A673 (cell line): Measurements from ENCODE around the gene CCK. TPM values are rescaled to one million over a fixed set of nuclear protein-coding genes. Genes with fewer than 3 reads are reported as not detected.

Source experiments
- BruUV-seq: library from RNA; stranded (reverse); fragments of 400-500 nt; replicated peaks from 2 replicates; lab custom pipeline; 2021; lab: Mats Ljungman, UMichigan
- CTCF ChIA-PET: fragments of 300-600 bp; sonication (Branson Sonifier 250); formaldehyde crosslinking; loops from one replicate; lab custom pipeline; 2022; ENCODE audit warnings: antibody characterized with exemption; lab: Charles Lee
- POLR2A ChIA-PET: fragments of 300-600 bp; sonication (Branson Sonifier 250); formaldehyde crosslinking; loops from one replicate; lab custom pipeline; 2022; ENCODE audit warnings: antibody characterized with exemption; ENCODE audit not compliant: low non-redundant PET; lab: Charles Lee
- DNase-seq: peaks from one replicate; pipeline ENCODE4 v3.0.0-alpha.2; 2015; ENCODE audit warnings: low spot score
- H3K27ac ChIP-seq: fragments of 200-600 bp; sonication (generic); 2 replicates; pipeline ENCODE4 v1.5.1; 2016; ENCODE audit warnings: mixed run types, low read depth, mild to moderate bottlenecking, mixed read lengths, antibody characterized with exemption, low read length; ENCODE audit not compliant: poor library complexity, severe bottlenecking
- H3K27me3 ChIP-seq: fragments of 200-600 bp; sonication (generic); replicated peaks from 2 replicates; pipeline ENCODE4 v1.6.1; 2017; ENCODE audit warnings: mixed run types, low read depth, mild to moderate bottlenecking, mixed read lengths, antibody characterized with exemption, low read length; ENCODE audit not compliant: insufficient read depth, poor library complexity
- H3K36me3 ChIP-seq: fragments of 200-600 bp; sonication (generic); 2 replicates; pipeline ENCODE4 v1.6.1; 2016; ENCODE audit warnings: mixed run types, mild to moderate bottlenecking, mixed read lengths, antibody characterized with exemption, low read length; ENCODE audit not compliant: insufficient read depth, poor library complexity, severe bottlenecking
- H3K4me1 ChIP-seq: fragments of 200-600 bp; sonication (generic); 2 replicates; pipeline ENCODE4 v1.6.1; 2017; ENCODE audit warnings: mixed run types, mild to moderate bottlenecking, mixed read lengths, antibody characterized with exemption, low read length; ENCODE audit not compliant: insufficient read depth, poor library complexity, severe bottlenecking
- H3K4me3 ChIP-seq: fragments of 200-600 bp; sonication (generic); 2 replicates; pipeline ENCODE4 v1.5.1; 2016; ENCODE audit warnings: low read depth, mixed run types, mild to moderate bottlenecking, mixed read lengths, low read length; ENCODE audit not compliant: poor library complexity, severe bottlenecking
- H3K9me3 ChIP-seq: fragments of 200-600 bp; sonication (generic); 2 replicates; pipeline ENCODE4 v1.6.1; 2016; ENCODE audit warnings: mixed run types, low read depth, mild to moderate bottlenecking, mixed read lengths, antibody characterized with exemption, low read length; ENCODE audit not compliant: poor library complexity, severe bottlenecking
- EZH2 ChIP-seq: fragments of 200-600 bp; sonication (generic); IDR thresholded peaks from 2 replicates; pipeline ENCODE4 v1.6.1; 2017; ENCODE audit warnings: borderline replicate concordance, low read depth, mild to moderate bottlenecking, mixed read lengths, antibody characterized with exemption, low read length; ENCODE audit not compliant: poor library complexity, severe bottlenecking
- intact Hi-C: fragments of 100-400 bp; cut with micrococcal nuclease; formaldehyde crosslinking; loops from one replicate; pipeline ENCODE4 v1.10.0; 2022; ENCODE audit not compliant: unreplicated experiment
- total RNA-seq: library from RNA; stranded (reverse); gene quantifications from 2 replicates; pipeline ENCODE4 v1.2.3, GENCODE V29; 2021
- TF ChIP-seq, protein P1 (sequence below): fragments of 300-800, 200-600 bp; sonication (generic); conservative IDR thresholded peaks from 2 replicates; pipeline ENCODE4 v1.5.1; 2017; ENCODE audit warnings: low read depth, mild to moderate bottlenecking, antibody characterized with exemption, low read length, moderate library complexity, mixed read lengths

Gene CCK
- total RNA-seq, 1 experiment from 2014 or later = 19.6 TPM

DNA sequence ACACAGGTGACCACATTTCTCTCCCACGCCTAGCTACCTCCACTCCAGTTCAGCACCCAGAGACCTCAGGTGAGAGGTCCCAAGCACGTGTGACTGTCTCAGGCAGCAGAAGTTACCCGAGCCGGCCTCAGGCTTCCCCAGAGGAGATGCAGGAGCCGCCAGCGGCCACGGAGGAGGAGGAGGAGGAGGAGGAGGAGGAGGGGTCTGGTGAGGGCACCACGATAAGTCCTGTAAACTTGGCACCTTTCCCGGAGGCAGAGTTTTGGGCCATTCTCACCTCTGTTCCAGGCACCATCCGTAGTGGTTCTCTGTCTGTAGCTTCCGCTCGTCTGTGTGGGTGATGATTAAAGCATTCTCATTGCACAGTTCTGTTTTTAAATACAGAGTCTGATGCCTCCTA lies 56.1 kb downstream of the CCK start:
- POLR2A ChIA-PET = no interaction called here
- Histone ChIP-seq H3K9me3 (no peaks in the 10 kb centered on the region), H3K27me3 (no peaks in the 10 kb centered on the region), H3K4me3 (no peak overlapping the region), H3K4me1 (no peaks in the 10 kb centered on the region), H3K27ac (no peak overlapping the region), H3K36me3 (no peaks in the 10 kb centered on the region)
- no peak for DNase-seq
- intact Hi-C loops = no loop called here
- TF ChIP-seq, protein P1, sequence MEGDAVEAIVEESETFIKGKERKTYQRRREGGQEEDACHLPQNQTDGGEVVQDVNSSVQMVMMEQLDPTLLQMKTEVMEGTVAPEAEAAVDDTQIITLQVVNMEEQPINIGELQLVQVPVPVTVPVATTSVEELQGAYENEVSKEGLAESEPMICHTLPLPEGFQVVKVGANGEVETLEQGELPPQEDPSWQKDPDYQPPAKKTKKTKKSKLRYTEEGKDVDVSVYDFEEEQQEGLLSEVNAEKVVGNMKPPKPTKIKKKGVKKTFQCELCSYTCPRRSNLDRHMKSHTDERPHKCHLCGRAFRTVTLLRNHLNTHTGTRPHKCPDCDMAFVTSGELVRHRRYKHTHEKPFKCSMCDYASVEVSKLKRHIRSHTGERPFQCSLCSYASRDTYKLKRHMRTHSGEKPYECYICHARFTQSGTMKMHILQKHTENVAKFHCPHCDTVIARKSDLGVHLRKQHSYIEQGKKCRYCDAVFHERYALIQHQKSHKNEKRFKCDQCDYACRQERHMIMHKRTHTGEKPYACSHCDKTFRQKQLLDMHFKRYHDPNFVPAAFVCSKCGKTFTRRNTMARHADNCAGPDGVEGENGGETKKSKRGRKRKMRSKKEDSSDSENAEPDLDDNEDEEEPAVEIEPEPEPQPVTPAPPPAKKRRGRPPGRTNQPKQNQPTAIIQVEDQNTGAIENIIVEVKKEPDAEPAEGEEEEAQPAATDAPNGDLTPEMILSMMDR = no peak
- TF ChIP-seq EZH2 = no peak
- BruUV-seq = no TSS peak
- CTCF ChIA-PET = no interaction called here

Other genes starting within 250 kb of the CCK start
- 16.3 and 21.1 TPM in 2 replicates for gene TRAK1, start 174.8 kb downstream of the CCK start, total RNA-seq
- not detected in 2 replicates for gene LYZL4, start 144.4 kb upstream of the CCK start, total RNA-seq
- gene VIPR1, start 236.5 kb upstream of the CCK start, total RNA-seq = 0.26 and 0.31 TPM in 2 replicates